RKO (cell line): Measurements from ENCODE around the gene TARDBP.
"Not testable (repeated sequence)": the region's sequence is repeated elsewhere in the genome, so short reads cannot be mapped to it uniquely, and the experiment has no call there.

Experiments
- DNase-seq: peaks from one replicate; pipeline ENCODE4 v3.0.0-alpha.2; 2016; ENCODE audit warnings: low spot score

Gene TARDBP

DNA sequence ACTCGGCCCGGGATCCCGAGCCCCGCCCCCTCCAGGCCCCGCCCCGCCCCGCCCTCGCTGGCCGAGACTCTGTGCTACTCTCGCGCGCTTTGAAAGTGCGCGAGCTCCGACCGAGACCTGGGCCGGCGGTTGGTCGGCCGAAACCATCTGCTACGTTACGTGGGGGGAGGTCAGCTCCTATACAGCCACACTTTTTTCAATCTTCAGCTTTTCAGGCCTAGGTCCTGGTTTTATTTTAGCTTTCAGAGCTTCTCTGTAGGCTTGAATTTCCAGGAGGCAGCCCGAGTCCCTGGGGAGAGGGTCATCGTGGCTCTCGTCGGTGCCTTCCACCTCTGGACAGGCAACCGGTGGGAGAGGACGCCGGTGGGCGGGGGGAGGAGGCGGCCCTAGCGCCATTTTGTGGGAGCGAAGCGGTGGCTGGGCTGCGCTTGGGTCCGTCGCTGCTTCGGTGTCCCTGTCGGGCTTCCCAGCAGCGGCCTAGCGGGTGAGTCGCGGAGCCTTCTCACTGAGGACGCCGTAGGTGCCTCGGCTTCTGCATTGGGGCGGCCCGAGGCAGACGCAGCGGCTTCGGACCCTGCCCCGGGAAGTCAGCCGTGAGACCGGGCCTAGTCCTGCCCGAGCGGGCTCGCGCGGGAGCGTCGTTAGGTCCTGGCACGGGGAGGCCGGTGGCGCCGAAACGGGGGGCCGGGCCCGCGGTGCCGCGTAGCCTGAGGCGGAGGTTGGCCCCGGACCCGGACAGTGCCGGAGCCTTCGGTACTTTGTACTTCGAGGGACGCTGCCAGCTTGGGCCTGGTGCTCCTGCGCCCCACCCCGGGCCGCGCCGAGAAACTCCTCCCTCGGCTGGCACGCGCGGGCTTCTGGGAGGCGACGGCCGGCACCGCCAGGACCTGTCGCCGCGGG is at the start of gene TARDBP:
Gene TARDBP (plus strand): TSS at position 395 of the 900 bp plus-strand sequence. CDS start 1,074 bp downstream, outside the sequence.
- peak; percentile 89 for DNase-seq

DNA sequence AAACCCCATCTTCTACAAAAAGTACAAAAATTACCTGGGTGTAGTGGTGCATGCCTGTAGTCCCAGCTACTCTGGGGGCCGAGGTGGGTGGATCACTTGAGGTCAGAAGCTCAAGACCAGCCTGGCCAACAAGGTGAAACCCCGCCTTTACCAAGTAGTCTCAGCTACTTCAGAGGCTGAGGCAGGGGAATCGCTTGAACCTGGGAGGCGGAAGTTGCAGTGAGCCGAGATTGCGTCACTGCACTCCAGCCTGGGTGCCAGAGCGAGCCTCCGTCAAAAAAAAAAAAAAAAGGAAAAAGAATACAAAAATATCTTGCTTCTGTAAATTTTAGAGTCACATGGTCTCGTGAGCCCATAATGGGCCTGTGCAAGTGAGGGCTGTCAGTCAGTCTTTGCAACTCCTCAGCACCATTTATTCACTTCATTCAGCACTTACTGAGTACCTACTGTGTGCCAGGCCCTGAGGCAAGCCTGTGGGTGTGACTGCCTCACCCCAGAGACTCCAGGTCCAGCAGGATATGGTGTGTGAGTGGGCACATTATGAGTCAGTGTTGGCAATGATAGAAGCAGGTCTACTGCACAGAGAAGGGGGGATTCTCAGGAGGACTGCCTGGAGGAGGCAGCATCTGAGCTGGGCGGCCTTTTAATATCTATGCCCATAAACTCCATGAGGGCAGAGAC is 46.8 kb upstream of the TARDBP start:
- DNase-seq, result peak; percentile 3

DNA sequence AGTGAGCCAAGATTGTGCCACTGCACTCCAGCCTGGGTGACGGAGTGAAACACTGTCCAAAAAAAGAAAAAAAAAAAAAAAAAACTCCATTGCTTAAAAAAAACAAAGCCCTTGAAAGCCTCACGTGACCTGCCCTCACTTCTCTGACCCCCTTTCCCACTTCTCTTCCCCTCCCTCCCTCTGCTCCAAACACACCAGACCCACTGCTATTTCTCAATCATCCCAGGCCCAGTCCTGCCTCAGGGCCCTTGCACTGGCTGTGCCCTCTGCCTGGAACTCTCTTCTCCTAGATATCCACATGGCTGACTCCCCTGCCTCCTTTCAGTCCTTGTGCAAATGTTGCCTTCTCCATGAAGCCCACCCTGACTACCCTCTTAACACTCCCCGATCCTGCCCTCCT is 45.4 kb upstream of the TARDBP start:
- DNase-seq, result no peak

DNA sequence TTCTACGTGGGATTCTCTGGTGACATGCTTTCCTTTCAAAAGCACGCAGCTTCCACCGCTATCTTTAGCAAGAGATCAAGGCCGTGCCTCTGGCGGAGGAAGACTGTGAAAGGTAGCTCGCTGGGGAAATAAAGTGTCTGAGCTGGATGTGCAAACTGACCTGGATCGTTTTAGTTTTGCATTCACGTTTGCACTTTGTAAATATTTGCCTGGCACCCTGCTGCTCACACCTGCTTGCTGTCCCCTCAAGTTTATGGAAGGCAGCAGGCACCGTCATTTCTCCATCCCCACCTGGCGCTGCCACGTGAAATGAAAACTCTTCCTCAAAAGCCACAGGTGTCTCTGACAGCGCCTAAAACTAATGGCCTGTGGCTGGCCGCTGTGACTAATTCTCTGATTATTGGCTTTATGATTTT is 44.0 kb upstream of the TARDBP start:
- no peak for DNase-seq

DNA sequence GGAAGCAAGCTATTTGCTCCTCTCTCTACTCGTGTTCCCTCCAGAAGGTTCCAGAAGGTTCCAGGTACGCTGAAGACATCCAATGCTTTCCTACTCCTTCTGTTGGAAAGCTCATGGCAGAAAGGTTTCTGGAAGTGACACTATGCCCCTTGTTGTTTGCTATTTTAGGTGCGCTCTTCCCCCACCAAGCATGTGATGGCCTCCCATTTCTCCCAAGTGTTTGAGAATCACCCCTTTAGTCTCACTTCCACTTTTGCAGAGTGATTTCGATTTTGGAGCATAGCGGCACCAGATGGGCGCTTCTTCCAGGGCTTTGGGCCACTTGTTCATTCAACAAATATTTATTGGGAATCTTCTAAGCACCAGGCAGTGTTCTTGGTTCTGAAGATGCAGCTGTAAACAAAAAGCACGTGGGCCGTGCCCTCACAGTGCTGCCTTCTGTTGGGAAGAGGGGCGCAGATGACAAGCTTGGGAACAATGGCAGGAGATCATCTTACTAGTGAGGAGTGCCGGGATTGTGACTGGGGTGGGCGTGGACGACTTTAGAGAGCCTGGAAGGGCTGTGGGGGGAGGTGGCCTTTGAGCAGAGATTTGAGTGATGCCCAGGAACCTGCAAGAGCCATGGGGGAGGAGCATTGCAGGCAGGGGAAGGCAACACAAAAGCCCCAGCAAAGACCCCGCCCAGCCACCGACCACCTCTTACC is 43.0 kb upstream of the TARDBP start:
- DNase-seq, result no peak

DNA sequence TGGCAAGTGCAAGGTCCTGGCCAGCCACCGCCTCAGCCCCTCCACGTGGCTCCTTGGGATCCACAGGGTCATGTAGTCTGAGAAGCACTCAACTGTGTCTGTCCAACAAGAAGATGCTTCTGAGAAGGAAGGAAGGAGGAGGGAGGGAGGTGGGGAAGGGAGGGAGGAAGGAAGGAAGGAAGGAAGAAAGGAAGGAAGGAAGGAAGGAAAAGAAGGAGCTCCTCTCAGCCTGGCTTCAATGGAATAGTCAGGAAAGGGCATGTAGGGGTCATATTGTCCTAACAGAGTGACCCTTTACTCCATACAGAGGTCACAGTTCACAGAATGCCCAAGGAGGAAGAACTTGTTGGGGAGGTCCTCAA is 42.5 kb upstream of the TARDBP start:
- DNase-seq, result no peak

DNA sequence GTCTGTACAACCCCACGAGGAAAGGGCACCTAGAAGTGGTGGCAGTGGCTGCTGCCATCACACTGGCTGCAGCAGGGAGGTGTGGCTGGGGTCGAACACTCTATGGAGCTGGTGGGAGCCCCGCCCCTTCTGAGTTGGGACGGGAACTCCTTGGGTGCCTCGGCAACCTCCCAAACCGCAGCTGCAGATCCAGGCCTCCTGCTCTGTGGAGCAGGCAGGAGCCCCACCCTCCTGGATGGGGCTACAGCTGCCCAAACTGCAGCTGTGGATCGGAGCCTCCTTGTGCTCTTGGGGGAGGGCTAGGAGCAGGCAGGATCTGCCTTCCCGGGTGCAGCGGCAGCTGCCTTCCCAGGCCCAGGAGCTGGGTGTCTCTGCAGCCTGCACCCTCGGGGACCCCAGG is 38.9 kb upstream of the TARDBP start:
- no peak for DNase-seq

DNA sequence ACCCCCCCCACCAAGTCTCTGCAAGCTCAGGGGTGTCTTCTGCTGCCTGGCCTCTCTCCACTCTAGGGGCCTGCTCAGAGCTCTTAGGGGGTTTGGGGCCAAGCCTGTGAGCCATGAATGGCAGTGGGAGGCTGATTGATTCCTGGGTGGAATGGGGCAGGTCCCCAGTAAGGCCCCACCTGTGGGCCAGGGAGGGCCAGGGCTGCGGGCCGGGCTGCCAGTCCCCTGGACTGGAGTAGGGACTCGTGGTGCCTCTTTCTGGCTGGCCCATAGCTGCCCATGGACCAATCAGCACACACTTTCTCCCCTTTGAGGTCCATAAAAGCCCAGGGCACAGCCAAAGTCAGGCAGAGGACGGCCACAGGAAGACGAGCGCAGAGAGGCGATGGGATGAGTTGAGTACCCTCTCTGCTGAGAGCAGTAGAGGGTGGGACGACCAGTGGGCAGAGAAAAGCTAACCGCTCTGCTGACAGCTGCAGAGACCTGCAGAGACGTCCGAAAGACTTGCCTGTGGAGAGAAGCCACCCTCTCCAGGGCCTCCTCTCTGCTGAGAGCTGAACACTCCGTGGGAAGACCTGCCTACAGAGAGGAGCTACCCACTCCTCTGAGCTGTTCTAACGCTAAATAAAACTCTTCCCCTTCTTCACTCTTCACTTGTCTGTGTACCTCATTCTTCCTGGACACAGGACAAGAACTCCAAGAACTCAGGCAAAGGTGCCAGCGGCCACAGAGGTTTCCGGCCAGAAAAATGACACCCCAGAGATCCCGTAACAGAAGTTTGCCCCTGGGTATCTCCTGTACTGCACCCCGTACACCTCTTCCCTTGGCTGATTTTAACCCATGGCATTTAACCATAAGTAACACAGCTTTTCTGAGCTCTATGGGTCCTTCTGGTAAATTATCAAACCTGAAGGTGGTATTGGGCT is 38.2 kb upstream of the TARDBP start:
- DNase-seq, result no peak

DNA sequence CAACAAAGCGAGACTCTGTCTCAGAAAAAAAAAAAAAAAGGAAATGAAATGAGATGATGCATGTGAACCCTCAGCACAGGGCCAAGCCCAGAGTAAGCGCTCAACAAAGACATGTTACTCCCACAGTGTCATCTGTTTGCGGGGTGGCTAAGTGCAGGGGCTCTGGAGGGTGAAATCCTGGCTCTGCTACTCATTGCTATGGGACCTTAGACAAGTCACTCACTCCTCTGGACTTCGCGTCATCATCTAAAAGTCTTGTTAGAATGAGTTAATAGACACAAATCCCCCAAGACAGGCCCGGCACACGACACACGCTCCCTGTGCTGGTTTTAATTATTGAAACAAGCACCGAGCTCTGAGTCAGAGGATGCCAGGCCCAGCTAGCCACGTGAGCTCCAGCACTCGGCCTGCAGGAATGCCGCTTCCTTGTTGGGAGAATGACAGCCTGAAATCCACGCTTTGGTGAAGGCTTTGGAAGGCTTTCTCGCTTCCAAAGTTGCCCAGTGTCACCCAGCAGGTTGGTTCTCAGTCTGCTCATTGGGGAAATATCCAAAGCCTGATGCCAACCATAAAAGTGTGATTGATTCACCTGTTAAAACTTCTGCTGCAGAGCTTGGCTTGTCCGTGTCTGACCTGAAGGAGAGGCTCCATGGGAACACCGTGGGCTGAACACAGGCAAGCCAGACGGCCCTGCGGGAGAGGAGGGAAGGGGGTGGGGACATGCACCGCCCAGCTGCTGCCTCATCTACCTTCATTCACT is 36.7 kb upstream of the TARDBP start:
- DNase-seq, result peak; percentile 65

DNA sequence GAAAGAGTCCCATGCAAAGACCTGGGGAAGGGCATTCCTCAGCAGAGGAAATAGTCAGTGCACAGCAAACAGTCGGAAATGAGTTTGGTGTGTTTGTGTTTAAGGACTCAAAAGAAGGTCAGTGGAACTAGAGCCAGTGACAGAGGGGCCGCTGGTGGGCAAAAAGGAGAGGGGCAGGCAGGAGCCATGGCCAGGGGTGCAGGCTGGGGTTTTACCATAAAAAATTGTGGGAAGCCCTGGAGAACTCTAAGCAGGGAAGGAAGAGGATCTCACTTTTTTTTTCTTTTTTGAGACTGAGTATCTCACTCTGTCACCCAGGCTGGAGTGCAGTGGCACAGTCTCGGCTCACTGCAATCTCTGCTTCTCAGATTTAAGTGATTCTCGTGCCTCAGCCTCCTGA is 33.7 kb upstream of the TARDBP start:
- DNase-seq, result no peak

DNA sequence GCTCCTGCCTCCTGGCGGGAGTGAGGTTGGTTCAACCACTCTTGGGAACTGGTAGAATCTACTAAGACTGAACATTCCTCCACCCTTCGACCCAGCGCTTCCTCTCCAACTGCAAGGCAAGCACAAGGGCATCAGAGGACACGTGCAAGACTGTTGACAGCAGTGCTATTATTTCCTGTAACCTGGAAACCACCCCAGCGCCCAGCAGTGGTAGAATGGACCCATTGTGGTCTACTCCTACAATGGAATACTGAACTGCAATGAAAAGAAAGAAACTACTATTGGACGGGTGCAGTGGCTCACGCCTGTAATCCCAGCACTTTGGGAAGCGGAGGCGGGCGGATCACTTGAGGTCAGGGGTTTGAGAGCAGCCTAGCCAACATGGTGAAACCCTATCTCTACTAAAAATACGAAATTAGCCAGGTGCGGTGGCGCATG is 33.0 kb upstream of the TARDBP start:
- DNase-seq, result no peak

DNA sequence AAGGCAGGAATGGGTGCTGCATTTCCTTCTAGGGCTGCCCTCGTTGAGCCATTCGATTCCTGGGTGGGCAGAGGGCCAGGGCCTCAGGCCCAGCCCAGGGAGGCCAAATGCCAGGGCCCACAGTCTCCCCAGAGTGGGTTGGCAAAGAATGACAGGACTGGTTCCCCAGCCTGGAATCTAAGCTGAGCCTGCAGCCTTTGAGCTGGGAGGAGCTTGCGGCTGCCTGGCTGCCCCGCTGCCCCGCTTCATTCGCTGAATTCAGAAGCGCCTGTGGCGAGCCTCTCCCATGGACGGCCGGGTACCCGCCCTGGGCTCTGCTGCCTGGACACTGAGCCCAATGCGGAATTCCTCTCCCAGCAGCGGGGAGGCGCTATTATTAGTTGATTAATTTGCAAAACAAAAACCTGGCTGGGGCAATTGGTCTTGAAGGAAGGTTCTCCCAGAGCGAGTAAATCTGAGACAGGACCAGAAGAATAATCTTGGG is 32.3 kb upstream of the TARDBP start:
- DNase-seq, result no peak

DNA sequence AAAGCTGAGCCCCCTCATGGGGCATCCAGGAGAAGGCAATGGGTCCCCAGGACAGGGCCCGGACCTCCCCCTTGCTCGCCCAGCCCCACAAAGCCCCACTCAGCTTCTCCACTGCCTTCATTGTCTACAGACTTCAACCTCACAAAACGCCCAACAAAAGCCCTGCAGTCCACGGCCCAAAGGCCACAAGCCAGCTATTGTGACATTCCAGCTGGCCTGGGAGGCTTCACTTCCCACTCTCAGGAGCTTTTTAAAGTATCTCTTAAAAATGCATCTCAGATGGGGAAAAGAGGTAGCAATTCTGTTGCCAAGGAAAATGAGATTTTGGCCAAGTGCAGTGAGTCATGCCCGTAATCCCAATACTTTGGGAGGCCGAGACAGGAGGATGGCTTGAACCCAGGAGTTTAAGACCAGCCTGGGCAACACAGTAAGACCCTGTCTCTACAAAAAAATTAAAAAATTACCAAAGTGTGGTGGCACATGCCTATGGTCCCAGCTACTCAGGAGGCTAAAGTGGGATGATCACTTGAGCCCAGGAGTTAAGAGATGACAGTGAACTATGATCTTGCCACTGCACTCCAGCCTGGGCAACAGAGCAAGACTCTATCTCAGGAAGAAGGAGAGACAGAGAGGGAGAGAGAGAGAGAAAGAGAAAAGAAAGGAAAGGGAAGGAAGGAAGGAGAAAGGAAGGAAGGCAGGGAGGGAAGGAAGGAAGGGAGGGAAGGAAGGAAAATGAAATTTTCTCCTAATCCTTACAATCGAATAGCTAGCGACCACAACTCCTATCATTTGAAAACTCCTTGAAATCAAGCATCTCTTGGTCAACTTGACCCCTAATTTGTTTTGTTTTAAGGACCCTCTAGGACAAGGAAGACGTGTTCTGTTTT is 31.4 kb upstream of the TARDBP start:
- DNase-seq, result no peak

DNA sequence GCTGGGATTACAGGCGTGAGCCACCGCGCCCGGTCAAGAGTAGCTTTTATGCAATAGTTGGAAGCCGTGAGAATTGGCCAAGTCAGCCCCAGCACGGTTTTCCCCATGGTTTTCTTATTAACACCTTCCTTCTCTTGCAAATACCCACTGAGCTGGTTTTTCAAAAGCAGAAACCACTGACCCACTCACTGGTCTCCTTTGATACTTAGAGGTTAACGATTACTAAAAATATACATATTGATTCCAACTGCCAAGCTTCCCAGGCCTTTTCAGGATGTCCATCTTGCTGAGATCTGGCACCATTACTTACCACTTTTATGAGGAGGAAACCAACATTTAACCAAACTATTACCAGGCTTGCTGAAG is 25.9 kb upstream of the TARDBP start:
- no peak for DNase-seq

DNA sequence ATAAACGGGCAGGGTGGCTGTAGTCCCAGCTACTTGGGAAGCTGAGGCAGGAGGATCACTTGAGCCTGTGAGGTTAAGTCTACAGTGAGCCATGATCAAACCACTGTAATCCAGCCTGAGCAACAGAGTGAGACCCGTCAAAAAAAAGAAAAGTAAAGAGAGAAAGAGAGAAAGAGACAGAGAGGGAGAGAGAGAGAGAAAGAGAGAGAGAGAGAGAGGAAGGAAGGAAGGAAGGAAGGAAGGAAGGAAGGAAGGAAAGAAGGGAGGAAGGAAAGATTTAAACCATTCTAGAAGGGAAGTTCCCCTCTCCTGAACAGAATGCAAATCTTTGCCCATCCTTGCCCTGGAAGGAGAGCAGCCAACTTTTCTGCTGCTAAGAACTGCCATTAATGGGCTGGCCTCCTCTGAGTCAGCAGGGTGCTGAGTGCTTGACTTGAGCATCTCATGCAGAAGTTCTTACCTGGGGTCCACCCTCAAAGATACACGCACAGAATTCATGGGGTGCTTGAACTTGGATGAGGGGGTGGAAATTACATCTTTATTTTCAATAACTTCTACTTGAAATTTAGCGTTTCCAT is 24.5 kb upstream of the TARDBP start:
- no peak for DNase-seq

DNA sequence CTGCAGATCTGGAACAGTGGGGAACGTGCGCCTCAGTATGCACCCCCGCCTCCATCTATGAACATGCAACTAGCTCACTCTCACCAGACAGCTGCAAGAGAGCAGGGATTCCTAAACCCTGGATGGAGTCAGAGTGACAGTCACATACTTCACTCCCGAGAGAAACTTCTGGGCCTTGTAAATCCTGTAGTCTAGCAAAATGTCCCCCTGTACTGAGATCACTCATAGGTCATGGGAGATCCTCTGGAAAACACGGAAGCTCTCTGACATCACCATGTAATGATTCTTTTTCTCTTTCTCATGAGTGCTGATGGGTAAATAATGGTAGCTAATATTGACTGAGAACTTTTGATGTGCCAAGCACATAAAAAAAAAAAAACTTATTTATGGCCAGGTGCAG is 23.4 kb upstream of the TARDBP start:
- no peak for DNase-seq

DNA sequence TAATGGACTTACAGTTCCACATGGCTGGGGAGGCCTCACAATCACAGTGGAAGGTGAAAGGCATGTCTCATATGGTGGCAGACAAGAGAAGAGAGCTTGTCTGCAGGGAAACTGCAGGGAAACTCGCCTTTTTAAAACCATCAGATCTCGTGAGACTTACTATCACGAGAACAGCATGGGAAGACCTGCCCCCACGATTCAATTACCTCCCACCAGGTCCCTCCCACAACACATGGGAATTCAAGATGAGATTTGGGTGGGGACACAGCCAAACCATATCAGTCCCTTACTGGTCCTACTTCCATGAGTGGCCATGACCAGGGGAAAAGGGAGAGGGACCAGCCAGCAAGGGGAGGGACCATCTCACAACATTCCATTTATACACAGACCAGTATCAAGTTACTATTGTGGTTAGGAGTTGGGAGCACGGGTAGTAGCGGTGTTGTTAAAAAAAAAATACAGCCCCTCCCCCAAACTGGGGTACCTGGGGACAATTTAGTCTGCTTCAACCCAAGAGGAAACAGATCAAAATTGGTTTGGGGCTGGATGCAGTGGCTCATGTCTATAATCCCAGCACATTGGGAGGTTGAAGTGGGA is 22.4 kb upstream of the TARDBP start:
- not testable (repeated sequence) for DNase-seq

DNA sequence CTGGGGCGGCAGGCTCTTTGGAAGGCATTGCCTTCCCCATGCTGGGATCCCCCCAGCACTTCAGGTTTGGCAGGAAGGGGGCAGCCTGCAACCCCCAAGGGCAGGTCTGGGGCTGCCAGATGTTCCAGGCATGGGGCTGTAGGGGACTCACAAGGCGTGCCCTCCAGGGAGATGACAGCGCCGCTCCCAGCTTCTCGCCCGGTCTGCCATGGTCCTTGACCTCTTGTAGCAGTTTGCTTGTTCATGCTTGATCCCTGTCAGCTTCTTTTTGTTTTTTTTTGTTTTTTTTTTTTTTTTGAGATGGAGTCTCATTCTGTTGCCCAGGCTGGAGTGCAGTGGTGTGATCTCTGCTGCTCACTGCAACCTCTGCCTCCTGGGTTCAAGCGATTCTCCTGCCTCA is 21.6 kb upstream of the TARDBP start:
- DNase-seq, result no peak

DNA sequence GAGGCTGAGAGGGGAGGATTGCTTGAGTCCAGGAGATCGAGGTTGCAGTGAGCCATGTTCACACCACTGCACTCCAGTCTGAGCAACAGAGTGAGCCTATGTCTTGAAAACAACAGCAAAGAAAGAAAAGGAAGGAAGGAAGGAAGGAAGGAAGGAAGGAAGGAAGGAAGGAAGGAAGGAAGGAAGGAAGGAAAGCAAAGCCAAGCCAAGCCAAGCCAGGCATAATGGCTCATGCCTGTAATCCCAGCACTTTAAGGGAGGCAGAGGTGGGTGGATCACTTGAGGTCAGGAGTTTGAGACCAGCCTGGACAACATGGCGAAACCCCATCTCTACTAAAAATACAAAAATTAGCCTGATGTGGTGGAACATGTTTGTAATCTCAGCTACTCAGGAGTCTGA is 20.4 kb upstream of the TARDBP start:
- DNase-seq, result not testable (repeated sequence)
